A673 (cell line): Measurements from ENCODE around the gene MYH3. TPM values are rescaled to one million over a fixed set of nuclear protein-coding genes. Genes with fewer than 3 reads are reported as not detected.

Experiments
- BruUV-seq: library from RNA; stranded (reverse); fragments of 400-500 nt; replicated peaks from 2 replicates; lab custom pipeline; 2021; lab: Mats Ljungman, UMichigan
- CTCF ChIA-PET: fragments of 300-600 bp; sonication (Branson Sonifier 250); formaldehyde crosslinking; loops from one replicate; lab custom pipeline; 2022; ENCODE audit warnings: antibody characterized with exemption; lab: Charles Lee
- POLR2A ChIA-PET: fragments of 300-600 bp; sonication (Branson Sonifier 250); formaldehyde crosslinking; loops from one replicate; lab custom pipeline; 2022; ENCODE audit warnings: antibody characterized with exemption; ENCODE audit not compliant: low non-redundant PET; lab: Charles Lee
- DNase-seq: peaks from one replicate; pipeline ENCODE4 v3.0.0-alpha.2; 2015; ENCODE audit warnings: low spot score
- H3K27ac ChIP-seq: fragments of 200-600 bp; sonication (generic); 2 replicates; pipeline ENCODE4 v1.5.1; 2016; ENCODE audit warnings: mixed run types, low read depth, mild to moderate bottlenecking, mixed read lengths, antibody characterized with exemption, low read length; ENCODE audit not compliant: poor library complexity, severe bottlenecking
- H3K27me3 ChIP-seq: fragments of 200-600 bp; sonication (generic); replicated peaks from 2 replicates; pipeline ENCODE4 v1.6.1; 2017; ENCODE audit warnings: mixed run types, low read depth, mild to moderate bottlenecking, mixed read lengths, antibody characterized with exemption, low read length; ENCODE audit not compliant: insufficient read depth, poor library complexity
- H3K36me3 ChIP-seq: fragments of 200-600 bp; sonication (generic); 2 replicates; pipeline ENCODE4 v1.6.1; 2016; ENCODE audit warnings: mixed run types, mild to moderate bottlenecking, mixed read lengths, antibody characterized with exemption, low read length; ENCODE audit not compliant: insufficient read depth, poor library complexity, severe bottlenecking
- H3K4me1 ChIP-seq: fragments of 200-600 bp; sonication (generic); 2 replicates; pipeline ENCODE4 v1.6.1; 2017; ENCODE audit warnings: mixed run types, mild to moderate bottlenecking, mixed read lengths, antibody characterized with exemption, low read length; ENCODE audit not compliant: insufficient read depth, poor library complexity, severe bottlenecking
- H3K4me3 ChIP-seq: fragments of 200-600 bp; sonication (generic); 2 replicates; pipeline ENCODE4 v1.5.1; 2016; ENCODE audit warnings: low read depth, mixed run types, mild to moderate bottlenecking, mixed read lengths, low read length; ENCODE audit not compliant: poor library complexity, severe bottlenecking
- H3K9me3 ChIP-seq: fragments of 200-600 bp; sonication (generic); 2 replicates; pipeline ENCODE4 v1.6.1; 2016; ENCODE audit warnings: mixed run types, low read depth, mild to moderate bottlenecking, mixed read lengths, antibody characterized with exemption, low read length; ENCODE audit not compliant: poor library complexity, severe bottlenecking
- CTCF ChIP-seq: fragments of 300-800, 200-600 bp; sonication (generic); conservative IDR thresholded peaks from 2 replicates; pipeline ENCODE4 v1.5.1; 2017; ENCODE audit warnings: low read depth, mild to moderate bottlenecking, antibody characterized with exemption, low read length, moderate library complexity, mixed read lengths
- EZH2 ChIP-seq: fragments of 200-600 bp; sonication (generic); IDR thresholded peaks from 2 replicates; pipeline ENCODE4 v1.6.1; 2017; ENCODE audit warnings: borderline replicate concordance, low read depth, mild to moderate bottlenecking, mixed read lengths, antibody characterized with exemption, low read length; ENCODE audit not compliant: poor library complexity, severe bottlenecking
- intact Hi-C: fragments of 100-400 bp; cut with micrococcal nuclease; formaldehyde crosslinking; loops from one replicate; pipeline ENCODE4 v1.10.0; 2022; ENCODE audit not compliant: unreplicated experiment
- total RNA-seq: library from RNA; stranded (reverse); gene quantifications from 2 replicates; pipeline ENCODE4 v1.2.3, GENCODE V29; 2021

The MYH3 gene
- total RNA-seq, 1 experiment from 2014 or later = 3.2 TPM

GRCh38 chr17:10687499-10687898 is 30.4 kb upstream of the MYH3 start:
- Histone ChIP-seq H3K36me3 (peaks cover 79% of the 10 kb centered on the region), H3K4me3 (no peak overlapping the region), H3K9me3 (no peaks in the 10 kb centered on the region), H3K27ac (no peak overlapping the region), H3K27me3 (no peaks in the 10 kb centered on the region), H3K4me1 (no peaks in the 10 kb centered on the region)
- no peak for DNase-seq
- BruUV-seq = no TSS peak
- ChIA-PET POLR2A (no interaction called here), CTCF (no interaction called here)
- TF ChIP-seq CTCF (no peak), EZH2 (no peak)
- intact Hi-C loops = no loop called here

GRCh38 chr17:10683853-10684252 is 26.7 kb upstream of the MYH3 start:
- CTCF ChIA-PET = interaction anchor here (0.6 to 1.6 kb wide), 4 partner anchors 9 to 1311 kb away, joined by 3 to 8 read pairs (median 3); no protein-coding TSS in a partner anchor
- POLR2A ChIA-PET = no interaction called here
- intact Hi-C loops = no loop called here
- H3K36me3 ChIP-seq = peaks cover 77% of the 10 kb centered on the region
- TF ChIP-seq EZH2 (no peak), CTCF (peak; percentile 76)
- DNase-seq = peak; percentile 67
- H3K27me3 ChIP-seq = no peaks in the 10 kb centered on the region
- no peaks in the 10 kb centered on the region for H3K9me3 ChIP-seq
- no peaks in the 10 kb centered on the region for H3K4me1 ChIP-seq
- no TSS peak for BruUV-seq
- H3K4me3 ChIP-seq = no peak overlapping the region
- H3K27ac ChIP-seq = no peak overlapping the region

GRCh38 chr17:10681866-10682446 is 24.8 kb upstream of the MYH3 start:
- Histone ChIP-seq H3K27ac (no peak overlapping the region), H3K27me3 (no peaks in the 10 kb centered on the region), H3K9me3 (no peaks in the 10 kb centered on the region), H3K36me3 (peaks cover 70% of the 10 kb centered on the region), H3K4me1 (no peaks in the 10 kb centered on the region), H3K4me3 (no peak overlapping the region)
- TF ChIP-seq CTCF = no peak
- no peak for TF ChIP-seq EZH2
- intact Hi-C loops = no loop called here
- ChIA-PET POLR2A (no interaction called here), CTCF (no interaction called here)
- peak; percentile 21 for DNase-seq
- no TSS peak for BruUV-seq
